Measurements from ENCODE around the gene DNMT3B. TPM values are rescaled to one million over a fixed set of nuclear protein-coding genes. Genes with fewer than 3 reads are reported as not detected.
"Not testable (repeated sequence)": the region's sequence is repeated elsewhere in the genome, so short reads cannot be mapped to it uniquely, and the experiment has no call there.

DNMT3B gene
- total RNA-seq, 1 experiment from 2014 or later = 585 TPM

- Histone ChIP-seq H3K4me3 (ENCODE audit: insufficient read depth, low read depth, low read length) (no peak overlapping the region), H3K36me3 (replicated peaks; ENCODE audit: control insufficient read depth, insufficient read depth, low read length) (peaks cover 95% of the 10 kb centered on the region), H3K27me3 (ENCODE audit: control insufficient read depth, insufficient read depth, low read length) (no peaks in the 10 kb centered on the region)
- DNase-seq = no peak
These were observed 30.7 kb downstream of the DNMT3B start for GRCh38 chr20:32792731-32793458.

- no peak overlapping the region for H3K4me3 ChIP-seq (ENCODE audit: insufficient read depth, low read depth, low read length)
- no peaks in the 10 kb centered on the region for H3K27me3 ChIP-seq (ENCODE audit: control insufficient read depth, insufficient read depth, low read length)
- DNase-seq = no peak
- peaks cover 98% of the 10 kb centered on the region for H3K36me3 ChIP-seq (replicated peaks; ENCODE audit: control insufficient read depth, insufficient read depth, low read length)
These were observed 34.3 kb downstream of the DNMT3B start for GRCh38 chr20:32796383-32796948.

GRCh38 chr20:32796981-32797451 lies 34.8 kb downstream of the DNMT3B start:
- DNase-seq = no peak

GRCh38 chr20:32797571-32797970 lies 35.4 kb downstream of the DNMT3B start:
- not testable (repeated sequence) for H3K4me3 ChIP-seq (ENCODE audit: insufficient read depth, low read depth, low read length); DNase-seq; H3K27me3 ChIP-seq (ENCODE audit: control insufficient read depth, insufficient read depth, low read length)
- H3K36me3 ChIP-seq (replicated peaks; ENCODE audit: control insufficient read depth, insufficient read depth, low read length) = peaks cover 98% of the 10 kb centered on the region

More at GRCh38 chr20:32796981-32797451, 34.8 kb downstream of the DNMT3B start:
- Histone ChIP-seq H3K27me3 (ENCODE audit: control insufficient read depth, insufficient read depth, low read length) (no peaks in the 10 kb centered on the region), H3K4me3 (ENCODE audit: insufficient read depth, low read depth, low read length) (no peak overlapping the region), H3K36me3 (replicated peaks; ENCODE audit: control insufficient read depth, insufficient read depth, low read length) (peaks cover 98% of the 10 kb centered on the region)

GRCh38 chr20:32798046-32798981 lies 36.1 kb downstream of the DNMT3B start:
- DNase-seq = no peak
- no peak overlapping the region for H3K4me3 ChIP-seq (ENCODE audit: insufficient read depth, low read depth, low read length)
- H3K27me3 ChIP-seq (ENCODE audit: control insufficient read depth, insufficient read depth, low read length) = no peaks in the 10 kb centered on the region
- H3K36me3 ChIP-seq (replicated peaks; ENCODE audit: control insufficient read depth, insufficient read depth, low read length) = peaks cover 98% of the 10 kb centered on the region

GRCh38 chr20:32803092-32803491 lies 40.9 kb downstream of the DNMT3B start:
- peaks cover 98% of the 10 kb centered on the region for H3K36me3 ChIP-seq (replicated peaks; ENCODE audit: control insufficient read depth, insufficient read depth, low read length)
- H3K4me3 ChIP-seq (ENCODE audit: insufficient read depth, low read depth, low read length) = no peak overlapping the region
- no peak for DNase-seq
- no peaks in the 10 kb centered on the region for H3K27me3 ChIP-seq (ENCODE audit: control insufficient read depth, insufficient read depth, low read length)

GRCh38 chr20:32804022-32804715 lies 42.0 kb downstream of the DNMT3B start:
- no peak for DNase-seq
- Histone ChIP-seq H3K4me3 (ENCODE audit: insufficient read depth, low read depth, low read length) (no peak overlapping the region), H3K27me3 (ENCODE audit: control insufficient read depth, insufficient read depth, low read length) (no peaks in the 10 kb centered on the region), H3K36me3 (replicated peaks; ENCODE audit: control insufficient read depth, insufficient read depth, low read length) (peaks cover 96% of the 10 kb centered on the region)

GRCh38 chr20:32804817-32805216 lies 42.6 kb downstream of the DNMT3B start:
- no peaks in the 10 kb centered on the region for H3K27me3 ChIP-seq (ENCODE audit: control insufficient read depth, insufficient read depth, low read length)
- peaks cover 95% of the 10 kb centered on the region for H3K36me3 ChIP-seq (replicated peaks; ENCODE audit: control insufficient read depth, insufficient read depth, low read length)
- DNase-seq = no peak
- no peak overlapping the region for H3K4me3 ChIP-seq (ENCODE audit: insufficient read depth, low read depth, low read length)

- peaks cover 88% of the 10 kb centered on the region for H3K36me3 ChIP-seq (replicated peaks; ENCODE audit: control insufficient read depth, insufficient read depth, low read length)
- no peaks in the 10 kb centered on the region for H3K27me3 ChIP-seq (ENCODE audit: control insufficient read depth, insufficient read depth, low read length)
- H3K4me3 ChIP-seq (ENCODE audit: insufficient read depth, low read depth, low read length) = no peak overlapping the region
- no peak for DNase-seq
These were observed 43.5 kb downstream of the DNMT3B start for GRCh38 chr20:32805721-32806120.

- H3K4me3 ChIP-seq (ENCODE audit: insufficient read depth, low read depth, low read length) = no peak overlapping the region
- peaks cover 81% of the 10 kb centered on the region for H3K36me3 ChIP-seq (replicated peaks; ENCODE audit: control insufficient read depth, insufficient read depth, low read length)
- no peak for DNase-seq
- no peaks in the 10 kb centered on the region for H3K27me3 ChIP-seq (ENCODE audit: control insufficient read depth, insufficient read depth, low read length)
These were observed 44.2 kb downstream of the DNMT3B start for GRCh38 chr20:32806356-32806755.

GRCh38 chr20:32807706-32808105 lies 45.5 kb downstream of the DNMT3B start:
- Histone ChIP-seq H3K36me3 (replicated peaks; ENCODE audit: control insufficient read depth, insufficient read depth, low read length) (peaks cover 68% of the 10 kb centered on the region), H3K27me3 (ENCODE audit: control insufficient read depth, insufficient read depth, low read length) (no peaks in the 10 kb centered on the region), H3K4me3 (ENCODE audit: insufficient read depth, low read depth, low read length) (no peak overlapping the region)
- peak; percentile 76 for DNase-seq

- peaks cover 61% of the 10 kb centered on the region for H3K36me3 ChIP-seq (replicated peaks; ENCODE audit: control insufficient read depth, insufficient read depth, low read length)
- H3K4me3 ChIP-seq (ENCODE audit: insufficient read depth, low read depth, low read length) = no peak overlapping the region
- no peaks in the 10 kb centered on the region for H3K27me3 ChIP-seq (ENCODE audit: control insufficient read depth, insufficient read depth, low read length)
- no peak for DNase-seq
These were observed 46.3 kb downstream of the DNMT3B start for GRCh38 chr20:32808438-32808837.

- Histone ChIP-seq H3K4me3 (ENCODE audit: insufficient read depth, low read depth, low read length) (no peak overlapping the region), H3K36me3 (replicated peaks; ENCODE audit: control insufficient read depth, insufficient read depth, low read length) (peaks cover 47% of the 10 kb centered on the region), H3K27me3 (ENCODE audit: control insufficient read depth, insufficient read depth, low read length) (no peaks in the 10 kb centered on the region)
- no peak for DNase-seq
These were observed 47.7 kb downstream of the DNMT3B start for GRCh38 chr20:32809907-32810306.

GRCh38 chr20:32810941-32811340 lies 48.8 kb downstream of the DNMT3B start:
- peaks cover 36% of the 10 kb centered on the region for H3K36me3 ChIP-seq (replicated peaks; ENCODE audit: control insufficient read depth, insufficient read depth, low read length)

More at GRCh38 chr20:32810941-32811340, 48.8 kb downstream of the DNMT3B start:
- Histone ChIP-seq H3K27me3 (ENCODE audit: control insufficient read depth, insufficient read depth, low read length) (no peaks in the 10 kb centered on the region), H3K4me3 (ENCODE audit: insufficient read depth, low read depth, low read length) (no peak overlapping the region)
- no peak for DNase-seq

Measured in H7 (cell line).